ENCODE data around the gene PDPR.
"Not testable (repeated sequence)": the region's sequence is repeated elsewhere in the genome, so short reads cannot be mapped to it uniquely, and the experiment has no call there.

- not testable (repeated sequence) for TF ChIP-seq CTCF (conservative IDR thresholded peaks at IDR 0.05 in 1 of 2, IDR thresholded peaks at IDR 0.05 in 1 of 2; ENCODE audit: low read depth in 1 of 2, low read length in 2 of 2); EZH2 (IDR thresholded peaks at IDR 0.05; ENCODE audit: low read length, missing control alignments)
Observed at GRCh38 chr16:70174387-70174932, 60.3 kb downstream of the PDPR start.

Measured in fibroblast of lung (primary cell).